Colonic mucosa (tissue), 4 donors: Measurements from ENCODE around the gene TMEM237. TPM values are rescaled to one million over a fixed set of nuclear protein-coding genes. Genes with fewer than 3 reads are reported as not detected.

Experiments
- DNase-seq: peaks from one replicate; pipeline ENCODE4 v3.0.0-alpha.2; 2020
- H3K27ac ChIP-seq: fragments of 200-600 bp; one replicate; pipeline ENCODE4 v1.8.0; 2021
- H3K27me3 ChIP-seq: fragments of 200-600 bp; one replicate; pipeline ENCODE4 v1.8.0; 2021
- H3K36me3 ChIP-seq: fragments of 200-600 bp; one replicate; pipeline ENCODE4 v1.8.0; 2021
- H3K4me1 ChIP-seq: fragments of 200-600 bp; one replicate; pipeline ENCODE4 v1.8.0; 2021; ENCODE audit warnings: mild to moderate bottlenecking
- H3K4me3 ChIP-seq: fragments of 200-600 bp; one replicate; pipeline ENCODE4 v1.8.0; 2021
- H3K9ac ChIP-seq, 2 donors: one replicate each; pipeline ENCODE4 v1.7.0; 2013; ENCODE audit warnings: control low read depth in 2 of 2, low read depth in 2 of 2, low read length in 2 of 2
- H3K9me3 ChIP-seq: fragments of 200-600 bp; one replicate; pipeline ENCODE4 v1.8.0; 2021
- CTCF ChIP-seq: fragments of 200-600 bp; IDR thresholded peaks from one replicate; pipeline ENCODE4 v1.8.0; 2022; ENCODE audit warnings: antibody characterized with exemption, mild to moderate bottlenecking
- intact Hi-C: fragments of 100-400 bp; cut with DNase I; formaldehyde crosslinking; loops from one replicate; pipeline ENCODE4 v1.14.1; 2022
- total RNA-seq, 2 donors: library from RNA; stranded (reverse); fragmentation: NEBNext Ultra II Directional in 1 of 2; extraction: Animal tissue kit (Norgen Biotek cat#: 25700) in 1 of 2; gene quantifications; one replicate each; pipeline ENCODE4 v1.2.1, GENCODE V29; 2021
- donor health status: healthy.
- donor health status: DM: no; HTN: no; CAD: no.
- donor health status: DM: no; HTN: no; CAD: no.

TMEM237 gene
- total RNA-seq, 2 donors from 2014 or later, result 4.5 to 7.1 TPM

- no peaks in the 10 kb centered on the region for H3K27me3 ChIP-seq
- no peaks in the 10 kb centered on the region for H3K36me3 ChIP-seq
- peak; percentile 58 for DNase-seq
- intact Hi-C loops, result no loop called here
- H3K9ac ChIP-seq, result peak overlapping the region in 1 of 2 donors; percentile 1
- H3K4me1 ChIP-seq, result no peaks in the 10 kb centered on the region
- no peak overlapping the region for H3K27ac ChIP-seq
- TF ChIP-seq CTCF, result no peak
- H3K9me3 ChIP-seq, result no peaks in the 10 kb centered on the region
- H3K4me3 ChIP-seq, result no peak overlapping the region
These were observed 24.3 kb downstream of the TMEM237 start for GRCh38 chr2:201618744-201619662.

GRCh38 chr2:201608021-201608420, 35.3 kb downstream of the TMEM237 start:
- intact Hi-C loops, result no loop called here
- H3K27me3 ChIP-seq, result no peaks in the 10 kb centered on the region
- DNase-seq, result no peak
- no peaks in the 10 kb centered on the region for H3K9me3 ChIP-seq
- TF ChIP-seq CTCF, result no peak
- H3K36me3 ChIP-seq, result no peaks in the 10 kb centered on the region
- no peak overlapping the region for H3K27ac ChIP-seq
- no peaks in the 10 kb centered on the region for H3K4me1 ChIP-seq
- no peak overlapping the region for H3K4me3 ChIP-seq
- no peak overlapping the region for H3K9ac ChIP-seq

GRCh38 chr2:201607568-201607967, 35.7 kb downstream of the TMEM237 start:
- intact Hi-C loops, result no loop called here

DNA sequence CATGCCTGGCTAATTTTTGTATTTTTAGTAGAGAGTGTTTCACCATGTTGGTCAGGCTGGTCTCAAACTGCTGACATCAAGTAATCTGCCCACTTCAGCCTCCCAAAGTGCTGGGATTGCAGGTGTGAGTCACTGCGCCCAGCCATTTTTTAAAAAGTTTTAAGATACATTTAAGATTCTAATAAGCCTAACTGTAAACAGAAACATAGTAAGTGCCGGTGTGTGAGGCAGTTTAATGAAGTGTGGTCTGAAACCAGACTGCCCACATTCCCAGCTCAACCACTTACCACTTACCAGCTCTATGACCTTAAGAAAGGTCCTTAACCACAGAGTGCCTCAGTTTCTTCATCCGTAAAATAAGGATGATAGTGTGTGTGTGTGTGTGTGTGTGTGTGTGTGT, 42.4 kb downstream of the TMEM237 start:
- Histone ChIP-seq H3K9me3 (no peaks in the 10 kb centered on the region), H3K4me3 (no peak overlapping the region), H3K27ac (no peak overlapping the region), H3K36me3 (no peaks in the 10 kb centered on the region), H3K9ac (no peak overlapping the region), H3K27me3 (no peaks in the 10 kb centered on the region), H3K4me1 (no peaks in the 10 kb centered on the region)
- no peak for TF ChIP-seq CTCF
- DNase-seq, result no peak
- intact Hi-C loops, result no loop called here

More at GRCh38 chr2:201607568-201607967, 35.7 kb downstream of the TMEM237 start:
- TF ChIP-seq CTCF, result no peak
- H3K9me3 ChIP-seq, result no peaks in the 10 kb centered on the region
- no peaks in the 10 kb centered on the region for H3K4me1 ChIP-seq
- no peak overlapping the region for H3K27ac ChIP-seq
- H3K4me3 ChIP-seq, result no peak overlapping the region
- H3K27me3 ChIP-seq, result no peaks in the 10 kb centered on the region
- no peaks in the 10 kb centered on the region for H3K36me3 ChIP-seq
- H3K9ac ChIP-seq, result no peak overlapping the region
- DNase-seq, result no peak

DNA sequence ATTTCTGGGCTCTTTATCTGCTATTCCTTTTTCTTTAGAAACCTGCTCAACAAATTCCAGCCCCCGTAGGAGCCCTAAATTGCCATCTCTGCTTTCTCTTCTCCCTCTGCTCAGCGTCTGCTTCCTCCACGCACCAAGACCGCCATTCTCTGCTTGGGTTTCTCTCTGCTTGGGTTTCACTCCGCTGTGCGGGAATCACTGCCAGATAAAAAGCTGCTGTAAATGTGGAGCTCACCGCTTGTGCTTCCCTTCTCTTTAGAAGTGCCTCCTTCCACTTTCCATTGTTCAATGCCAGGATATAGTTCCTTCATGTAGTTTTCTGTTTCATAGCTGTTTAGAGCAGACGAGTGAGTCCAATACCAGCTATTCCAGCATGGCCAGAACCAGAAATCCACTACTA, 45.9 kb downstream of the TMEM237 start:
- TF ChIP-seq CTCF, result no peak
- Histone ChIP-seq H3K27ac (no peak overlapping the region), H3K4me3 (no peak overlapping the region), H3K9me3 (no peaks in the 10 kb centered on the region), H3K9ac (no peak overlapping the region), H3K36me3 (no peaks in the 10 kb centered on the region), H3K27me3 (no peaks in the 10 kb centered on the region), H3K4me1 (no peaks in the 10 kb centered on the region)
- DNase-seq, result no peak
- intact Hi-C loops, result no loop called here
